GM19193 (cell line): ENCODE results near the gene JPT1.

Experiments used
- POLR2A ChIP-seq: IDR thresholded peaks from 4 replicates; pipeline ENCODE4 v1.6.1; 2011; ENCODE audit not compliant: insufficient read depth, insufficient read length; ENCODE audit errors: extremely low read depth

The JPT1 gene

DNA sequence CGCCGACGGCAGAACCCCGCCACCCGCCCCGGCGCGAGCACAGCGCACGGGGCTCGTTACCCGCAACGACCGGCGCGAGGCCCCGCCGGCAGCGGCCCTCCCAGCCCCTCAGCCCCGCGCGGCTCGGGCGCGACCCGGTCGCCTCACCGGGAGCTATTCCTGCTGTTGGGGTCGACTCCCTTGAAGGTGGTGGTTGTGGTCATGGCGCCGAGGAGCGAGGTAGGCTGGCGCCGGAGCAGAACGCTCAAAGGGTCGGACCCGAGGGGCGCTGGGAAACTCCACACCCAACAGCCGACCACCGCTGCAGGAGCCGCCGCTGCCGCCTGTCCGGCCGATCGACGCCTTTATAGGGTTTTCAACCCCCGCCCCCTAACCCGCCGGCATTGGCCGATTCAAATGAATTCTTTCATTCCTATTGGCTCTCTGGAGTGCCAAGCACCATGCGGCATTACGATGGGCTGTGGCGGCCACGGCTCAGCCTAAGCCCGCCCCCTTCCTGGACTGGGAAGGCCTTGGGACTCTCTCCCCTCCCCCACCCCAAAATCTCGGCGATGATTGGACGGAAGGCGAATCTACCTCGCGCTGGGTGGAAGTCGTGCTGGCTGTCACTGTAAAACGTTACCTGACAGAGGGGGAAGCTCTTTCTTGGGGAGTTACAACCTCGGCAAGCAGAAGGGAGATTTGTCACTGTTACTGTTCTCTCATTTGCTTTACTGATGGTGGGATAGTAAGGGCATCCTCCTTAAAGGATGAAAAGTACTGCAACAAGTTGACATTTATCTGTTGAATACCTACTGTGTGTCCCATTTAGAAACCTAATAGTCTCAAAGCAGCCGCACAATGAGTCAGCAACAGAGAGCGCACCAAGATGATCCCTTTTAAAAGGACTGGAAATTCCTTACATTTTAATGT is at the start of gene JPT1:
Gene JPT1, minus strand, starts transcription at position 318 of the 912 bp plus-strand sequence. Its CDS starts 115 bp downstream, at position 203.
- TF ChIP-seq POLR2A: peak; percentile 100

- no peak for TF ChIP-seq POLR2A
These were observed 45.7 kb upstream of the JPT1 start for GRCh38 chr17:75199886-75200618.

GRCh38 chr17:75194879-75195278 is 40.6 kb upstream of the JPT1 start:
- no peak for TF ChIP-seq POLR2A

GRCh38 chr17:75191584-75191983 is 37.3 kb upstream of the JPT1 start:
- TF ChIP-seq POLR2A: no peak

DNA sequence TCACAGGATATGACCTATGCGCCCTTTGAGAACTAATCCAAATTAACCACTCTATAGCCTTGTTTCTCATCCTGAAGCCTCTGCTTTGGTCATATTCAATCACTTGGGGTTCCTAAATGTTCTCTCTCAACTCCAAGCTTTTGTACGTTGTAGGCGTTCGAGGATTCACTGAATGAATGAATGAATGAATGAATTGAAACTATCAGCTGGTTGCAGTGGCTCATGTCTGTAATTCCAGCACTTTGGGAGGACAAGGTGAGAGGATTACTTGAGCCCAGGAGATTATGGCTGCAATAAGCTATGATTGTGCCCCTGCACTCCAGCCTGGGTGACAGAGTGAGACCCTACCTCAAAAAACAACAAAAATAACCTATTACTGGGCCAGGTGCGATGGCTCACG is 34.3 kb upstream of the JPT1 start:
- no peak for TF ChIP-seq POLR2A

DNA sequence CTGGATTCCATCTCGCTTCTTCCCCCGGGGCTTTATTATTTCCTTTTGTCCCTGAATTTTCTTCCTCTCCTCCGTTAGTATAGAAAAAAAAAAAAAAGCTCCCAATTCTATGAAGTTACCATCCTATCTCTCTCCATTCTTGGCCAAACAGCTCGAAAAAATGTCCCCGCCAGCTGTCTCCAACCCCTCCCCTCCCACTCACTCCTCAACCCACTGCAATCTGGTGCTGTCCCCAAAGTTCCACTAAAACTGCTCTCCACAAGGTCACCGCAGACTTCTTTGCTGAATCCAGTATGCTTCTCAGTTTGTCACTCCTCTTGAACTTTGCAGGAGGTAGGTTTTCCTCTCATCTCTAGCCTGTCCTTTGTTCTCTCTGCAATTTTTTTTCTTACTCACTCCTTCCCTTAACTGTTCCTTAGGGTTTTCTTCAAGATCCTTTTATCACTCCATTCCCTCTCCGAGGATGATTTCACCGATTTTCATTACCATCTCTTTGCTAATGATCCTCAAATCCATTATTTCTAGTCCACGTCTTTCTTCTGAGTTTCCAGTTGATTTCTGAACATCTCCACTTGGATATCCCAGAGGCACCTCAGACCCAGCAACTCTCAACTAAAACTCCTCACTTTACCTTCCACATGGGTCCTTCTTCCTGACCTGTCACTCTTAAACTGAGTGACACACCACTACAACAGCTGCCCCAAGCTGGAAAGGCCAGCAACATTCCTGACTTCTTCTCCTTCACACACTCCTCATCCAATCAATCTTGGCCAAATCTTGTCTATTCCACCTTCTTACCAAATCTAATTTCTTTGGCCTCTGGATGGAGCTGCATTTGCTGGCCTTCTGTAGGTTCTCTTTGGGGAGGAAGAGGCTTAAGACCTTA is 29.9 kb upstream of the JPT1 start:
- TF ChIP-seq POLR2A: no peak

DNA sequence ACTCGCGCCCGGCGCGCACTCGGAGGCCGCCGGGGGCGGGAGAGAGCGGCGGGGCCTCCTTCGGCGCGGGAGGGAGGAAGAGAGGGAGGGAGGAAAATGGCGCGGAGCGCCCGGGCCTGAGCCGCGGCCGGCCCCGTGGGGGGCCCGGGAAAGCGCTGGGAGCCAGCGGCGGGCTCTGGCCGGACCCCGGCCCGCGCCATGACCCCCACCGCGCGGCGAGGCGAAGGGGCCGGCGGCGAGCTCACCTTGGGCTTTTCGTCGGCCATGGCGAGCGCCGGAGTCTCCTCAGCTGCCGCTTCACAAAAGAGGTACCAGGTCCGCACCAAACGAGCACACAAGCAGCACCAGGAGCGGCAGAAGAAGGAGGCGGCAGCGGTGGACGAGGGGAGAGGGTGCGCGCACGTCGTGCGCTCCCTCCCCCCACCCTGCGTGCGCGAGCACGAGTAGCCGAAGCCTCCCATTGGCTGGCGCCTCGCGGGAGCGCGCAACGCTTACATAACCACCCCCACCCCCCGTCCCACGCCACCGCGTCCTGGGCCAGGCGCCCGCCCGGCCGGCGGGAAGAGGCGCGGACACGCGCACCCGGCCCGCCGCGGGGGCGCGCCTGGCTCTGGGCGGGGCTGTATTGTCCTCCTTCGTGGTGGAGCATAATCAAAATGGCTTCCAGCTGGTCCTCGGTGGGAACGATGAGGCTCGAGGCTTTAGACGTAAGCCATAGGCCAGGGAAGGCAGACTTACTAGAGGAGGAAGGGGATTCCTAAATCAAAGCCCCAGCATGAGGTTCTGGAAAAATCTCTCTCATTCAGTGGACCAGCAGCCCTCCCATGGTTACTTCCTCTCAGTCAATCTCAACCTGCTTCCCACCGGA is 28.5 kb upstream of the JPT1 start, which contains the start of gene SUMO2:
Gene SUMO2, minus strand, starts transcription at position 391 of the 868 bp plus-strand sequence. Its CDS starts 125 bp downstream, at position 266.
- TF ChIP-seq POLR2A: peak; percentile 73

GRCh38 chr17:75182319-75182568 is 27.9 kb upstream of the JPT1 start:
- no peak for TF ChIP-seq POLR2A

GRCh38 chr17:75181608-75182318 is 27.5 kb upstream of the JPT1 start:
- TF ChIP-seq POLR2A: no peak

DNA sequence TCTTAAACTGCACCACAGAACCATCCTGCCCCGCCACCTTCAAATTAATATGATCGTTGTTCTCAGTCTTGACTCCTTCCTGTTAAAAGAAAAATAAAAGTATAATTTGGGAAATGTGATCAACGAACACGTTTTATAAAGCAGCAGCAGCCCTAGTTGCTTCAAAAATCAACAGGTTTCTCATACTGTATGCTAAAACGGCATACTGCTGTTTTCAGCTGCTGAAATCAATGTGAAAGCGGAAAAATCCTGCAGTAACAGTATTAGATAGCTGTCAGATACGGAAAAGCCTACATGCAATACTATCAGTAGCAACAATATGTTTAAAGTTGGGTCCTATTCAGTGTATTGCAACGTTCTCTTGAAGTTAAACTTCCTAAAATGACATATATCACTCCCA is 26.8 kb upstream of the JPT1 start:
- no peak for TF ChIP-seq POLR2A

DNA sequence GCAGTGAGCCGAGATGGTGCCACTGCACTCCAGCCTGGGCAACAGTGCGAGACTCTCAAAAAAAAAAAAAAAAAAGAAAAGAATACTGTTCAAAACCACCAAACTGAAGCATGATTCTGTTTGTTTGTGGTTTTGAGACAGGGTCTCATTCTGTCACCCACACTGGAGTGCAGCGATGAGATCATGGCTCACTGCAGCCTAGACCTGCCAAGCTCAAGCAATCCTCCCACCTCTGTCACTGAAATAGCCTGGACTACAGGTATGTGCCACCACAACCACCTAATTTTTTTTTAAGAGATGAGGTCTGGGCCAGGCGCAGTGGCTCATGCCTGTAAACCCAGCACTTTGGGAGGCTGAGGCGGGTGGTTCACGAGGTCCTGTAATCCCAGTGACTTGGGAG is 24.1 kb upstream of the JPT1 start:
- TF ChIP-seq POLR2A: no peak

DNA sequence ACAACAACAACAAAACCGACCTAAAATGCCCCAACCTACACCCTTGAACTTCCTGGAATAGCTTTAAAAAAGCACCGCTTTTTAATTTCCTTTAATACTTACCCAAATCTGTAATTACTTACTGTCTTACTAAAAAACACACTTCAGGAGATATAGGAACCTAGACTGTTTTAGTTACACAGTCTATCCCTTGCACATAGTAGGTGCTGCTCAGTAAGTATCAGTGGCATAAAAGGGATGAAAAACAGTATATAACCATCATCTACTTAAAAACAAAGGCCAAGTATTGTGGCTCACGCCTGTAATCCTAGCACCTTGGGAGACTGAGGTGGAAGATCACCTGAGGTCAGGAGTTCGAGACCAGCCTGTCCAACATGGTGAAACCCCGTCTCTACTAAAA is 22.3 kb upstream of the JPT1 start:
- no peak for TF ChIP-seq POLR2A

DNA sequence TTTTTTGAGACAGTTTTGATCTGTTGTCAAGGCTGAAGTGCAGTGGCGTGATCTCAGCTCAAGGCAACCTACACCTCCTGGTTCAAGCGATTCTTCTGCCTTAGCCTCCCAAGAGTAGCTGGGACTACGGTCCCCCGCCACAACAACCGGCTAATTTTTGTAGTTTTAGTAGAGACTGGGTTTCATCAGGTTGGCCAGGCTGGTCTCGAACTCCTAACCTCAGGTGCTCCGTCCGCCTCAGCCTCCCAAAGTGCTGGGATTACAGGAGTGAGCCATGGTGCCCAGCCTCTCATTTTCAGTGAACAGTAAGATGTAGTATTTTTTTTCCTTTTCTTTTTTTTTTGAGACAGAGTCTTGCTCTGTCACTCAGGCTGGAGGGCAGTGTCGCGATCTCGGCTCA is 20.7 kb upstream of the JPT1 start:
- no peak for TF ChIP-seq POLR2A
